ENCODE results near the gene GPR157. TPM values are rescaled to one million over a fixed set of nuclear protein-coding genes. Genes with fewer than 3 reads are reported as not detected.
"Not testable (repeated sequence)": the region's sequence is repeated elsewhere in the genome, so short reads cannot be mapped to it uniquely, and the experiment has no call there.

Gene GPR157
- total and polyA plus RNA-seq, 2 donors (not counting 1 experiment from before 2014, with no cell fraction given): 2.0 to 21.2 TPM

DNA sequence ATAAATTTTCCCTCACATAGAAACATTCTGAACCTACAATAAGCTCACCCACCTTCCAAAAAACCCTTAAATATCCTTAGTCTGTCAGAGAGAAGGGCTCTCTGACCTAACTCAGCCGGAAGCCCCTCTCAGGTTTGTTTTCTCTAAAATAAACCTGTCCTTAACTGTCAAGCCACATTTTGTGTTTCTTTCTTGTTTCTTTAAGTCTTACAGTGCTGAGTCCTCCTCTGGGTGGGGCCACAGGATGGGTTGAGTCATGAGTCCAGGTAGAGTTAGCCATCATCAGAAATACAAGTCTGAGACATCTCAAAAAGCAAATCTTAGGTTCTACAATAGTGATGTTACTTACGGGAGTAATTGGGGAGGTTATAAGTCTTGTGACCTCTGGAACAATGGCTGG, 33.1 kb downstream of the GPR157 start:
- 80% methylated on average over 1 of the region's 2 CpGs for WGBS (ENCODE audit: insufficient coverage)
- ATAC-seq (ENCODE audit: low read depth) (no peak), DNase-seq (no peak)
- H3K4me2 ChIP-seq (replicated peaks; ENCODE audit: low read depth, low read length, poor library complexity, severe bottlenecking): no peak overlapping the region
- intact Hi-C loops (cut with micrococcal nuclease): no loop called here
- no peak overlapping the region for H3K27ac ChIP-seq (ENCODE audit: low read length in 2 of 2)
- TF ChIP-seq, protein P1, sequence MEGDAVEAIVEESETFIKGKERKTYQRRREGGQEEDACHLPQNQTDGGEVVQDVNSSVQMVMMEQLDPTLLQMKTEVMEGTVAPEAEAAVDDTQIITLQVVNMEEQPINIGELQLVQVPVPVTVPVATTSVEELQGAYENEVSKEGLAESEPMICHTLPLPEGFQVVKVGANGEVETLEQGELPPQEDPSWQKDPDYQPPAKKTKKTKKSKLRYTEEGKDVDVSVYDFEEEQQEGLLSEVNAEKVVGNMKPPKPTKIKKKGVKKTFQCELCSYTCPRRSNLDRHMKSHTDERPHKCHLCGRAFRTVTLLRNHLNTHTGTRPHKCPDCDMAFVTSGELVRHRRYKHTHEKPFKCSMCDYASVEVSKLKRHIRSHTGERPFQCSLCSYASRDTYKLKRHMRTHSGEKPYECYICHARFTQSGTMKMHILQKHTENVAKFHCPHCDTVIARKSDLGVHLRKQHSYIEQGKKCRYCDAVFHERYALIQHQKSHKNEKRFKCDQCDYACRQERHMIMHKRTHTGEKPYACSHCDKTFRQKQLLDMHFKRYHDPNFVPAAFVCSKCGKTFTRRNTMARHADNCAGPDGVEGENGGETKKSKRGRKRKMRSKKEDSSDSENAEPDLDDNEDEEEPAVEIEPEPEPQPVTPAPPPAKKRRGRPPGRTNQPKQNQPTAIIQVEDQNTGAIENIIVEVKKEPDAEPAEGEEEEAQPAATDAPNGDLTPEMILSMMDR (IDR thresholded peaks at IDR 0.05): no peak
- TF ChIP-seq EZH2 (IDR thresholded peaks at IDR 0.05; ENCODE audit: borderline replicate concordance, insufficient read depth, low read depth, low read length, poor library complexity, severe bottlenecking): no peak
- H3K9me3 Mint-ChIP-seq (ENCODE audit: insufficient read depth): no peaks in the 10 kb centered on the region
- no peak overlapping the region for H3K4me3 ChIP-seq (ENCODE audit: control extremely low read depth in 1 of 5, extremely low read depth in 1 of 5, insufficient read depth in 1 of 5, low read depth in 2 of 5, low read length in 4 of 5)
- no peaks in the 10 kb centered on the region for H4K20me1 ChIP-seq (ENCODE audit: control insufficient read depth, insufficient read depth, low read length, poor library complexity, severe bottlenecking)
- POLR2A ChIA-PET: no interaction called here
- H2AFZ ChIP-seq (ENCODE audit: insufficient read depth, low read depth, low read length, poor library complexity, severe bottlenecking): no peak overlapping the region
- H3K4me1 Mint-ChIP-seq: no peaks in the 10 kb centered on the region
- CTCF ChIA-PET: interaction anchor here (1.2 kb wide), 1 partner anchor 91 kb away, joined by 5 read pairs; no protein-coding TSS in a partner anchor
- H3K9me3 ChIP-seq (ENCODE audit: control extremely low read depth in 1 of 3, control insufficient read depth in 2 of 3, insufficient read depth in 1 of 3, low read length in 2 of 3): no peaks in the 10 kb centered on the region
- H3K36me3 ChIP-seq (replicated peaks in 1 of 2; ENCODE audit: control extremely low read depth in 1 of 2, control insufficient read depth in 1 of 2, extremely low read depth in 1 of 2, insufficient read depth in 2 of 2, low read length in 1 of 2): no peaks in the 10 kb centered on the region
- H3K9ac ChIP-seq (ENCODE audit: low read length): no peak overlapping the region
- H3K27me3 ChIP-seq (replicated peaks in 1 of 4; ENCODE audit: control extremely low read depth in 1 of 4, control insufficient read depth in 3 of 4, insufficient read depth in 4 of 4, low read length in 3 of 4): no peaks in the 10 kb centered on the region
- H3K27me3 Mint-ChIP-seq: peaks cover 3% of the 10 kb centered on the region
- H3K4me3 Mint-ChIP-seq: no peak overlapping the region
- H3K27ac Mint-ChIP-seq: no peak overlapping the region
- no peaks in the 10 kb centered on the region for H3K4me1 ChIP-seq (ENCODE audit: control insufficient read depth in 2 of 2, insufficient read depth in 2 of 2, low read length in 2 of 2)
- H3K79me2 ChIP-seq (ENCODE audit: control insufficient read depth, insufficient read depth, low read length): no peaks in the 10 kb centered on the region

DNA sequence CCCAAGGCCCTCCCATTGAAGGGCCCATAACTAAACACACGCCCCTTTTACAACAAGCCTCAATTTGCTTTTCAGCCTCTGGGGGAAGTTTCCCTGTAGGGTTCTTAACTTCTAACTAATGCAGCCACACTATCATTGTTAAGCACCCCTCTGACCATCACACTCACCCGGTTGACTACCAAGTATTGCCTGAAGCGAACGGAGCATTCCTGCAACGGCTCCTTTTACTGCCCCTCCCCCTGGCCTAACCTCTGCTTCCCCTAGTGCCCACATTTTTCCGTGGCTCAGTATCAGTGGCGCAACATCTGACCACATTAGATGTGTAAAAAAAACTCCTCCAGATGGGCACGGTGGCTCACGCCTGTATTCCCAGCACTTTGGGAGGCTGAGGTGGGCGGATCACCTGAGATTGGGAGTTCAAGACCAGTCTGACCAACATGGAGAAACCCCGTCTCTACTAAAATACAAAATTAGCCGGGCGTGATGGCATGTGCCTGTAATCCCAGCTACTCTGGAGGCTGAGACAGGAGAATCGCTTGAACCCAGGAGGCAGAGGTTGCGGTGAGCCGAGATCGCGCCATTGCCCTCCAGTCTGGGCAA, 34.8 kb downstream of the GPR157 start:
- intact Hi-C loops (cut with micrococcal nuclease); H2AFZ ChIP-seq (ENCODE audit: insufficient read depth, low read depth, low read length, poor library complexity, severe bottlenecking); H3K9ac ChIP-seq (ENCODE audit: low read length); H4K20me1 ChIP-seq (ENCODE audit: control insufficient read depth, insufficient read depth, low read length, poor library complexity, severe bottlenecking); ATAC-seq (ENCODE audit: low read depth); H3K27ac ChIP-seq (ENCODE audit: low read length in 2 of 2); H3K4me1 ChIP-seq (ENCODE audit: control insufficient read depth in 2 of 2, insufficient read depth in 2 of 2, low read length in 2 of 2); CTCF ChIA-PET; H3K4me3 ChIP-seq (ENCODE audit: control extremely low read depth in 1 of 5, extremely low read depth in 1 of 5, insufficient read depth in 1 of 5, low read depth in 2 of 5, low read length in 4 of 5); POLR2A ChIA-PET; H3K79me2 ChIP-seq (ENCODE audit: control insufficient read depth, insufficient read depth, low read length); DNase-seq; H3K4me1 Mint-ChIP-seq; H3K9me3 ChIP-seq (ENCODE audit: control extremely low read depth in 1 of 3, control insufficient read depth in 2 of 3, insufficient read depth in 1 of 3, low read length in 2 of 3); H3K27me3 ChIP-seq (replicated peaks in 1 of 4; ENCODE audit: control extremely low read depth in 1 of 4, control insufficient read depth in 3 of 4, insufficient read depth in 4 of 4, low read length in 3 of 4); H3K4me3 Mint-ChIP-seq; H3K27me3 Mint-ChIP-seq; H3K36me3 ChIP-seq (replicated peaks in 1 of 2; ENCODE audit: control extremely low read depth in 1 of 2, control insufficient read depth in 1 of 2, extremely low read depth in 1 of 2, insufficient read depth in 2 of 2, low read length in 1 of 2); H3K9me3 Mint-ChIP-seq (ENCODE audit: insufficient read depth); H3K4me2 ChIP-seq (replicated peaks; ENCODE audit: low read depth, low read length, poor library complexity, severe bottlenecking); H3K27ac Mint-ChIP-seq: not testable (repeated sequence)
- 57% methylated on average over 12 of the region's 18 CpGs for WGBS (ENCODE audit: insufficient coverage)

All from B cell (primary cell).